HCT116 (cell line): ENCODE measurements around the gene SLC25A44. TPM values are rescaled to one million over a fixed set of nuclear protein-coding genes. Genes with fewer than 3 reads are reported as not detected.

Experiments
- ATAC-seq: fragments of 200-7000 bp; cut with Tn5 transposase; 2 replicates; pipeline ENCODE4 v1.9.1; 2020; ENCODE audit warnings: mild to moderate bottlenecking, moderate library complexity
- BruUV-seq: library from RNA; stranded (reverse); fragments of 400-500 nt; replicated peaks from 2 replicates; lab custom pipeline; 2021; lab: Mats Ljungman, UMichigan
- CTCF ChIA-PET: fragments of 300-600 bp; sonication (Branson Sonifier 250); formaldehyde crosslinking; loops from one replicate; lab custom pipeline; 2021; ENCODE audit warnings: antibody characterized with exemption; lab: Charles Lee
- POLR2A ChIA-PET: fragments of 300-600, 350-600 bp; sonication (Branson Sonifier 250); formaldehyde crosslinking; loops from one replicate; lab custom pipeline; 2021; ENCODE audit warnings: antibody characterized with exemption; lab: Charles Lee
- RAD21 ChIA-PET, 2 experiments: fragments of 300-600 bp; sonication (Branson Sonifier 250); formaldehyde crosslinking; loops; one replicate each; lab custom pipeline; 2023; ENCODE audit warnings: low total read pairs in 2 of 2; ENCODE audit not compliant: uncharacterized antibody in 2 of 2, unreplicated experiment in 2 of 2, low non-redundant PET in 1 of 2; lab: Charles Lee
- DNase-seq: peaks from one replicate; pipeline ENCODE4 v3.0.0-alpha.2; 2010; ENCODE audit warnings: low read depth, low spot score
- H2AFZ ChIP-seq: fragments of 200-600 bp; shearing (Covaris generic), sonication (generic); 2 replicates; pipeline ENCODE4 v1.6.1; 2017; ENCODE audit warnings: low read depth, mixed run types, mixed read lengths, antibody characterized with exemption, low read length; ENCODE audit not compliant: poor library complexity, severe bottlenecking
- H3K27ac ChIP-seq: 2 replicates; pipeline ENCODE4 v1.5.1; 2012; ENCODE audit warnings: low read depth, low read length
- H3K27me3 ChIP-seq: fragments of 200-600 bp; sonication (generic); 2 replicates; pipeline ENCODE4 v1.6.1; 2016; ENCODE audit warnings: mixed run types, low read length, mixed read lengths; ENCODE audit not compliant: insufficient read depth
- H3K36me3 ChIP-seq, 2 experiments: fragments of 200-500 bp in 1 of 2; fragments of 200-600 bp in 1 of 2; sonication (Bioruptor generic) in 1 of 2; sonication (generic) in 1 of 2; 2 replicates each; pipeline versions ENCODE4 v1.5.1 to v1.6.1; 2014 to 2016; ENCODE audit warnings: low read length in 2 of 2, inconsistent platforms in 1 of 2, mixed read lengths in 1 of 2, mixed run types in 1 of 2; ENCODE audit not compliant: insufficient read depth in 2 of 2, control insufficient read depth in 1 of 2
- H3K4me1 ChIP-seq, 2 experiments: fragments of 200-600 bp in 1 of 2; sonication (generic) in 1 of 2; 2 replicates each; pipeline versions ENCODE4 v1.5.1 to v1.6.1; 2012 to 2017; ENCODE audit warnings: low read length in 2 of 2, inconsistent platforms in 1 of 2, mild to moderate bottlenecking in 1 of 2, mixed read lengths in 1 of 2, mixed run types in 1 of 2, moderate library complexity in 1 of 2; ENCODE audit not compliant: insufficient read depth in 2 of 2, control insufficient read depth in 1 of 2
- H3K4me2 ChIP-seq: fragments of 200-600 bp; sonication (generic); 2 replicates; pipeline ENCODE4 v1.6.1; 2017; ENCODE audit warnings: mixed run types, low read length, mixed read lengths
- H3K4me3 ChIP-seq, 2 experiments: fragments of 200-600 bp in 1 of 2; sonication (generic) in 1 of 2; replicated peaks in 1 of 2; 2 replicates each; pipeline ENCODE4 v1.5.1; 2011 to 2016; ENCODE audit warnings: low read length in 2 of 2, control low read depth in 1 of 2, low read depth in 1 of 2, mild to moderate bottlenecking in 1 of 2, mixed read lengths in 1 of 2, mixed run types in 1 of 2
- H3K79me2 ChIP-seq: fragments of 200-600 bp; sonication (generic); 2 replicates; pipeline ENCODE4 v1.6.1; 2017; ENCODE audit warnings: mild to moderate bottlenecking, mixed run types, low read length, moderate library complexity, mixed read lengths; ENCODE audit not compliant: insufficient read depth
- H3K9ac ChIP-seq: fragments of 200-600 bp; sonication (generic); 2 replicates; pipeline ENCODE4 v1.6.1; 2016; ENCODE audit warnings: low read length, mixed read lengths
- H3K9me2 ChIP-seq: fragments of 200-600 bp; sonication (generic), shearing (Covaris generic); 2 replicates; pipeline ENCODE4 v1.6.1; 2017; ENCODE audit warnings: mixed run types, mild to moderate bottlenecking, moderate library complexity; ENCODE audit not compliant: insufficient read depth
- H3K9me3 ChIP-seq, 2 experiments: fragments of 200-500 bp in 1 of 2; fragments of 200-600 bp in 1 of 2; sonication (Bioruptor generic) in 1 of 2; sonication (generic) in 1 of 2; 2 replicates each; pipeline ENCODE4 v1.6.1; 2014 to 2017; ENCODE audit warnings: low read length in 2 of 2, mixed read lengths in 2 of 2, inconsistent platforms in 1 of 2, low read depth in 1 of 2, mild to moderate bottlenecking in 1 of 2, mixed run types in 1 of 2, moderate library complexity in 1 of 2; ENCODE audit not compliant: control insufficient read depth in 1 of 2, insufficient read depth in 1 of 2
- H4K20me1 ChIP-seq: fragments of 200-600 bp; sonication (generic), shearing (Covaris generic); 2 replicates; pipeline ENCODE4 v1.6.1; 2017; ENCODE audit warnings: mixed run types, mild to moderate bottlenecking, moderate library complexity; ENCODE audit not compliant: insufficient read depth
- CBX3 ChIP-seq: IDR thresholded peaks from 2 replicates; pipeline ENCODE4 v1.6.1; 2012; ENCODE audit warnings: low read depth
- EGR1 ChIP-seq: IDR thresholded peaks from 2 replicates; pipeline ENCODE4 v1.6.1; 2012; ENCODE audit warnings: low read depth
- POLR2AphosphoS5 ChIP-seq: IDR thresholded peaks from 2 replicates; pipeline ENCODE4 v1.6.1; 2011; ENCODE audit warnings: mild to moderate bottlenecking, low read depth, low read length, moderate library complexity
- ZFX ChIP-seq: fragments of 450-650 bp; IDR thresholded peaks from 2 replicates; pipeline ENCODE4 v1.6.1; 2017
- intact Hi-C: fragments of 100-400 bp; cut with micrococcal nuclease; formaldehyde crosslinking; loops from 2 replicates; pipeline ENCODE4 v1.10.0; 2022
- total RNA-seq: library from RNA; stranded (reverse); gene quantifications from one replicate; pipeline ENCODE4 v1.2.1, GENCODE V29; 2021; ENCODE audit not compliant: unreplicated experiment
- TF ChIP-seq, protein P1 (sequence below): IDR thresholded peaks from 2 replicates; pipeline ENCODE4 v1.6.1; 2011; ENCODE audit warnings: mild to moderate bottlenecking, low read length, moderate library complexity; ENCODE audit not compliant: insufficient replicate concordance; ENCODE audit errors: extremely low read depth

The SLC25A44 gene
- total RNA-seq, 1 experiment from 2014 or later: 17.5 TPM

DNA sequence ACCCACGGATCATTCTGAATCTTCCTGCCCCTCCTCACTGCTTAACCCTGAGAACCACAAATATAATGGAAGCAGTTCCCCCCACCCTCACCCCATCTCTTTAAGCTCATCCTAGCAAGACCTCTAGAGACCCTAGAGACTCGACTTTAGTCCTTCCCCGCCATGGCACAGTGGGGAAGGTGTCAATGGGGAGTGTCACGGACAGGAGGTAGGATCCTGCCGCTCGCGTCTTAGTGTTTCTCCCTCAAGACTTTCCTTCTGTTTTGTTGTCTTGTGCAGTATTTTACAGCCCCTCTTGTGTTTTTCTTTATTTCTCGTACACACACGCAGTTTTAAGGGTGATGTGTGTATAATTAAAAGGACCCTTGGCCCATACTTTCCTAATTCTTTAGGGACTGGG is 18.2 kb downstream of the SLC25A44 start:
- Histone ChIP-seq H3K36me3 (peaks cover 0 to 3% of the 10 kb centered on the region in 2 experiments; a peak in 1 of 4 replicates), H3K4me3 (peak overlapping the region; percentile 85 to 96), H3K9ac (peak overlapping the region; percentile 94), H3K9me2 (no peaks in the 10 kb centered on the region), H3K27ac (peak overlapping the region; percentile 75; the same call in 1 of the 2 replicates), H2AFZ (no peak overlapping the region), H3K9me3 (no peaks in the 10 kb centered on the region), H3K27me3 (no peaks in the 10 kb centered on the region), H4K20me1 (no peaks in the 10 kb centered on the region), H3K4me2 (peak overlapping the region; percentile 99), H3K4me1 (peaks cover 10 to 21% of the 10 kb centered on the region in 2 experiments), H3K79me2 (peaks cover 22% of the 10 kb centered on the region)
- no TSS peak for BruUV-seq
- ChIA-PET RAD21 (interaction anchor here in 1 of 2 experiments (0.6 kb wide), 1 partner anchor 249 kb away, joined by 3 read pairs; no protein-coding TSS in a partner anchor), CTCF (interaction anchor here (0.8 to 3.1 kb wide), 5 partner anchors 12 to 115 kb away, joined by 3 to 45 read pairs (median 3); no protein-coding TSS in a partner anchor), POLR2A (interaction anchor here (1.0 to 2.6 kb wide), 6 partner anchors 12 to 320 kb away, joined by 3 to 25 read pairs (median 12); partner anchors contain the start of gene SLC25A44)
- ATAC-seq (no peak), DNase-seq (no peak)
- intact Hi-C loops: no loop called here
- TF ChIP-seq POLR2AphosphoS5: no peak
- no peak for TF ChIP-seq ZFX
- TF ChIP-seq, protein P1, sequence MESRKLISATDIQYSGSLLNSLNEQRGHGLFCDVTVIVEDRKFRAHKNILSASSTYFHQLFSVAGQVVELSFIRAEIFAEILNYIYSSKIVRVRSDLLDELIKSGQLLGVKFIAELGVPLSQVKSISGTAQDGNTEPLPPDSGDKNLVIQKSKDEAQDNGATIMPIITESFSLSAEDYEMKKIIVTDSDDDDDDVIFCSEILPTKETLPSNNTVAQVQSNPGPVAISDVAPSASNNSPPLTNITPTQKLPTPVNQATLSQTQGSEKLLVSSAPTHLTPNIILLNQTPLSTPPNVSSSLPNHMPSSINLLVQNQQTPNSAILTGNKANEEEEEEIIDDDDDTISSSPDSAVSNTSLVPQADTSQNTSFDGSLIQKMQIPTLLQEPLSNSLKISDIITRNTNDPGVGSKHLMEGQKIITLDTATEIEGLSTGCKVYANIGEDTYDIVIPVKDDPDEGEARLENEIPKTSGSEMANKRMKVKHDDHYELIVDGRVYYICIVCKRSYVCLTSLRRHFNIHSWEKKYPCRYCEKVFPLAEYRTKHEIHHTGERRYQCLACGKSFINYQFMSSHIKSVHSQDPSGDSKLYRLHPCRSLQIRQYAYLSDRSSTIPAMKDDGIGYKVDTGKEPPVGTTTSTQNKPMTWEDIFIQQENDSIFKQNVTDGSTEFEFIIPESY: no peak
- TF ChIP-seq CBX3: no peak
- TF ChIP-seq EGR1: no peak
